SH-SY5Y (cell line): ENCODE measurements around the gene PCSK7.

Experiments
- GATA2 ChIP-seq: IDR thresholded peaks from 2 replicates; pipeline ENCODE4 v1.6.1; 2011; ENCODE audit warnings: mild to moderate bottlenecking, low read depth, low read length
- GATA3 ChIP-seq: IDR thresholded peaks from 2 replicates; pipeline ENCODE4 v1.6.1; 2011; ENCODE audit warnings: low read depth, mild to moderate bottlenecking, low read length, moderate library complexity

DNA sequence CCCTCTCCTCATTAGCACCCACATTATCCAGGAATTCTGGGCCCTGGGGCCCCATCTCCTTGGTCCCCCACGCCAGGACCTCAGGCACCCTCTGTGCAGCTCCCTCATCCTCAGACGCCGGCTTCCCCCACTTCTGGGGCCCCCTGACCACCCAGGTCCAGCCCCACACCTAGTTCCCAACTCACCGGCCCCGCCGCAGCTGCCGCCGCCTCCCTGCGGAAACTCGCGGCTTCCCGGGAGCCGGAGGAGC lies at the start of gene PCSK7:
- TF ChIP-seq GATA3 (no peak), GATA2 (no peak)
